T-helper 22 cell (primary cell): Measurements from ENCODE around the gene CEP95.
"Not testable (repeated sequence)": the region's sequence is repeated elsewhere in the genome, so short reads cannot be mapped to it uniquely, and the experiment has no call there.

Source experiments
- DNase-seq: peaks from one replicate; pipeline ENCODE4 v3.0.0-alpha.2; 2020; ENCODE audit warnings: low read depth

CEP95 gene

GRCh38 chr17:64495300-64495699, 11.5 kb upstream of the CEP95 start:
- not testable (repeated sequence) for DNase-seq

- no peak for DNase-seq
Observed at GRCh38 chr17:64496348-64496785, 10.4 kb upstream of the CEP95 start.

GRCh38 chr17:64496786-64497564, 9.8 kb upstream of the CEP95 start, which contains the start of gene POLG2:
Gene POLG2, minus strand, starts transcription at chr17:64497054. Its CDS starts 86 bp downstream, at chr17:64496968.
- DNase-seq: peak; percentile 94

GRCh38 chr17:64497565-64498035, 9.2 kb upstream of the CEP95 start:
- DNase-seq: no peak

- DNase-seq: no peak
Observed at GRCh38 chr17:64498308-64499203, 8.2 kb upstream of the CEP95 start.

- DNase-seq: no peak
Observed at GRCh38 chr17:64499805-64500486, 6.8 kb upstream of the CEP95 start.

GRCh38 chr17:64500487-64500859, 6.3 kb upstream of the CEP95 start:
- no peak for DNase-seq

- DNase-seq: no peak
Observed at GRCh38 chr17:64500862-64501765, 5.7 kb upstream of the CEP95 start.

- no peak for DNase-seq
Observed at GRCh38 chr17:64502021-64502420, 4.8 kb upstream of the CEP95 start.

GRCh38 chr17:64502809-64503208, 4.0 kb upstream of the CEP95 start:
- no peak for DNase-seq

GRCh38 chr17:64503341-64503740, 3.4 kb upstream of the CEP95 start:
- DNase-seq: no peak

- no peak for DNase-seq
Observed at GRCh38 chr17:64503821-64504768, 2.7 kb upstream of the CEP95 start.

GRCh38 chr17:64504769-64505339, 1.9 kb upstream of the CEP95 start:
- no peak for DNase-seq

- DNase-seq: peak; percentile 69
Observed at GRCh38 chr17:64505340-64506200, 1.2 kb upstream of the CEP95 start.

GRCh38 chr17:64506201-64506575, 589 bp upstream of the CEP95 start, which contains the start of gene DDX5:
Gene DDX5, minus strand, starts transcription at chr17:64506289. Its CDS starts 170 bp downstream, at chr17:64506119.
- DNase-seq: peak; percentile 95

- DNase-seq: peak; percentile 7
Observed at GRCh38 chr17:64507413-64507782, 621 bp downstream of the CEP95 start.

- DNase-seq: no peak
Observed at GRCh38 chr17:64508683-64509082, 1.9 kb downstream of the CEP95 start.

- no peak for DNase-seq
Observed at GRCh38 chr17:64509179-64509578, 2.4 kb downstream of the CEP95 start.

- no peak for DNase-seq
Observed at GRCh38 chr17:64515419-64515818, 8.6 kb downstream of the CEP95 start.
